Measurements from ENCODE around the gene OFD1. TPM values are rescaled to one million over a fixed set of nuclear protein-coding genes. Genes with fewer than 3 reads are reported as not detected.

OFD1 gene, protein sequence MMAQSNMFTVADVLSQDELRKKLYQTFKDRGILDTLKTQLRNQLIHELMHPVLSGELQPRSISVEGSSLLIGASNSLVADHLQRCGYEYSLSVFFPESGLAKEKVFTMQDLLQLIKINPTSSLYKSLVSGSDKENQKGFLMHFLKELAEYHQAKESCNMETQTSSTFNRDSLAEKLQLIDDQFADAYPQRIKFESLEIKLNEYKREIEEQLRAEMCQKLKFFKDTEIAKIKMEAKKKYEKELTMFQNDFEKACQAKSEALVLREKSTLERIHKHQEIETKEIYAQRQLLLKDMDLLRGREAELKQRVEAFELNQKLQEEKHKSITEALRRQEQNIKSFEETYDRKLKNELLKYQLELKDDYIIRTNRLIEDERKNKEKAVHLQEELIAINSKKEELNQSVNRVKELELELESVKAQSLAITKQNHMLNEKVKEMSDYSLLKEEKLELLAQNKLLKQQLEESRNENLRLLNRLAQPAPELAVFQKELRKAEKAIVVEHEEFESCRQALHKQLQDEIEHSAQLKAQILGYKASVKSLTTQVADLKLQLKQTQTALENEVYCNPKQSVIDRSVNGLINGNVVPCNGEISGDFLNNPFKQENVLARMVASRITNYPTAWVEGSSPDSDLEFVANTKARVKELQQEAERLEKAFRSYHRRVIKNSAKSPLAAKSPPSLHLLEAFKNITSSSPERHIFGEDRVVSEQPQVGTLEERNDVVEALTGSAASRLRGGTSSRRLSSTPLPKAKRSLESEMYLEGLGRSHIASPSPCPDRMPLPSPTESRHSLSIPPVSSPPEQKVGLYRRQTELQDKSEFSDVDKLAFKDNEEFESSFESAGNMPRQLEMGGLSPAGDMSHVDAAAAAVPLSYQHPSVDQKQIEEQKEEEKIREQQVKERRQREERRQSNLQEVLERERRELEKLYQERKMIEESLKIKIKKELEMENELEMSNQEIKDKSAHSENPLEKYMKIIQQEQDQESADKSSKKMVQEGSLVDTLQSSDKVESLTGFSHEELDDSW
- 10 to 100 TPM; 25.3 to 26.2 TPM for total RNA-seq

DNA sequence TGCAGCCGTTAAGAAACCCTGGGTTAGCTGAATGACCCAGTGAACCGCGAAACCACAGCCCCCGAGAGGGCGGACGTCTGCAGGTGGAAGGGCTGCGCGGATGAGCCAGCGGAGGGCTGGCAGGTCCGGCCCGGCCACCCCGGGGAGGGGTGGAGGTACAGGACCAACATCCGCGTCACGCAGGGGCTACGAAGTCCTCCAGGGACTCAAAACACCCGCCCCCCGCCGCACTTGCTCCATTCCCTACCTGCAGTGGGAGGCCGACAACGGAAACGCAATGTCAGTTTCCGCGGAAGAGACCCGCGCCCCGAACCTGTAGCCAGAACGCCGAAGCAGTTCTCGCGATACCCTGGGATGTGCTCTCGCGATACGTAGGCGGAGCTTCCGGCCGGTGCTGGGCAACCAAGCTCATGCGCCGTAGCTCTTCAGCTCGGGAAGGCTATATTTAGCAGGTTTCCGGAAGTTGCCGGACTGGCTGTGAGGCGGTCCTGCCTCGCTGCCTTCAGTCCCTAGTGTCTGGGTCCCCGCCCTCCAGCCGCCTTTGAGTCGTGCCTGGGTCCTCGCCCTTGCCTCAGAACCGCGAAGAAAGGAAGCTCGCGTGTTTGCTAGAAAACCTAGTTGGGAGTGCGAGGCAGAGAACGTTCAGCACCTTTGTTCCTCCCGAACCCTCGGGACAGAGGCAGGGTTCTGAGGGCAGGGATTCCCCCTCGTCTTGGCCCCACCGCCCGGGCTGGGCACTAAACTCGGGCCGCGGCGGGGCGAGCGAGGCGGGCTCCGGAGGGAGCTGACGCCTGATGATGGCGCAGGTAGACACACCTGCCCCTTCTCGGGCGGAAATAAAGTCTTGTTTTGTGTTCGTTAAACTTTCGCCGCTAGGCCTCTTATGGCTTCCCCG is at the start of gene OFD1, which contains the start of gene TRAPPC2:
OFD1 (plus strand) TSS at position 471 of the 895 bp plus-strand sequence; CDS start at position 795, 324 bp downstream.
TRAPPC2 (minus strand) TSS at position 343 of the 895 bp plus-strand sequence. CDS start 14,657 bp downstream, outside the sequence.
- H3K9me3 Mint-ChIP-seq = peaks cover 2% of the 10 kb centered on the region

DNA sequence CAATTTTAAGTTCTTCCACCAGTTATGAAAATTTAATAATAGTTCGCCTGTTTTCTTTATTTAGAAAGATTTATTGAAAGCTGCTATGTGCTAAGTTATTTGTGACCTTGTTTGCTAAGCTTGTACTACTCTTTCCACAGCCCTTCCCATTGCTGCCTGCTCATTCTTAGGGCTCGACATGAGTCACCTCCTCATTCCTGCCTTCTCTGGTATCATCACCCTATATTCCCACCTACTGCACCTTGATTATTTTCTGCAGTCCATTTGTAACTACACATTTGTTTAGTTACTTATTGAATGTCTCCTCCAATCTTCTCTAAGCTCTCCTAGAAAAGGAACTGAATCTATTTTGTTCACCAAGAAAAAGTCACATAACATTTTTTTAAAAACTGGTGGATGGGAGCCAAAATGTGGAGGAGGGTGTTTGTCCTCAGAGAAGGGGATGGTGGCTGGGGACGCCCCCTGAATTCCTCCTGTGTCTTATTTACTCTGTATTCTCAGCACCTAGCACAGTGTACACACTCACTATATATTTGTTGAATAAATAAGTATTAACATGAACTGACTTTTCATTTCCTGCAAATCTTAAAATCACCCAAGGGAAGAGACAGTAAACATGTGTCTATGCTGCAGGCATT is 49.3 kb upstream of the OFD1 start:
- intact Hi-C loops (cut with micrococcal nuclease) = loop anchor here (5.0 kb wide), 2 partner anchors 593 to 733 kb away; no protein-coding TSS in a partner anchor
- peaks cover 36% of the 10 kb centered on the region for H3K4me1 Mint-ChIP-seq (ENCODE audit: low read depth)
- H3K27ac Mint-ChIP-seq = no peak overlapping the region
- H3K9me3 Mint-ChIP-seq = no peaks in the 10 kb centered on the region
- no peak overlapping the region for H3K4me3 Mint-ChIP-seq
- no peak for DNase-seq
- H3K27me3 Mint-ChIP-seq (ENCODE audit: low read depth) = no peaks in the 10 kb centered on the region
- H3K36me3 Mint-ChIP-seq (ENCODE audit: low read depth) = peaks cover 6% of the 10 kb centered on the region
- CTCF ChIA-PET = no interaction called here

More for the DNA sequence above, at the start of gene OFD1, which contains the start of gene TRAPPC2:
- Mint-ChIP-seq H3K36me3 (ENCODE audit: low read depth) (peaks cover 29% of the 10 kb centered on the region), H3K4me1 (ENCODE audit: low read depth) (peaks cover 43% of the 10 kb centered on the region), H3K27ac (peak within 1 kb of the TSS; percentile 92), H3K4me3 (peak within 1 kb of the TSS; percentile 95), H3K27me3 (ENCODE audit: low read depth) (no peaks in the 10 kb centered on the region)
- DNase-seq = peak; percentile 92
- CTCF ChIA-PET = interaction anchor here (0.9 to 2.7 kb wide), 4 partner anchors 11 to 295 kb away, joined by 3 to 8 read pairs (median 4); partner anchors contain the start of gene GEMIN8
- intact Hi-C loops (cut with micrococcal nuclease) = loop anchor here (1.0 to 10.0 kb wide), 9 partner anchors 8 to 1601 kb away; partner anchors contain the start of genes FANCB, MOSPD2, PIGA and TCEANC

DNA sequence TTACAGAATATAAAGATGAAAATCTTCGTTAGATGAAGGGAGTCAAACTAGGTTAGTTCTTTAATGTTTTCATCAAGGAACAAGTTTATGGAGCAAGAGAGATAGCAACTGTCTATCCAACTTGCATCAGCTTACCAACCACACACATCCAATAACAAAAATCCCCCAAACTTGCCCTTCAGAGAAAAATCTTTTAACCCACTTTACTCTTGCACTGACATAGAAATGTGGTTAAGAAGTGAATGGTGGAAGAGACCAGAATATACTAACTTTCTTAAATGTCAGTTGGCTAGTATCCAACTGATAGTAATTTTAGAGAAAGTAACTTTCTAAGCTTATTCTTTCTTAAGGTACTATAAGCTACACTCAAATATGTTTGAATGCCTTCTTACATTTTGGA is 47.3 kb upstream of the OFD1 start:
- H3K36me3 Mint-ChIP-seq (ENCODE audit: low read depth) = peaks cover 8% of the 10 kb centered on the region
- peaks cover 50% of the 10 kb centered on the region for H3K4me1 Mint-ChIP-seq (ENCODE audit: low read depth)

DNA sequence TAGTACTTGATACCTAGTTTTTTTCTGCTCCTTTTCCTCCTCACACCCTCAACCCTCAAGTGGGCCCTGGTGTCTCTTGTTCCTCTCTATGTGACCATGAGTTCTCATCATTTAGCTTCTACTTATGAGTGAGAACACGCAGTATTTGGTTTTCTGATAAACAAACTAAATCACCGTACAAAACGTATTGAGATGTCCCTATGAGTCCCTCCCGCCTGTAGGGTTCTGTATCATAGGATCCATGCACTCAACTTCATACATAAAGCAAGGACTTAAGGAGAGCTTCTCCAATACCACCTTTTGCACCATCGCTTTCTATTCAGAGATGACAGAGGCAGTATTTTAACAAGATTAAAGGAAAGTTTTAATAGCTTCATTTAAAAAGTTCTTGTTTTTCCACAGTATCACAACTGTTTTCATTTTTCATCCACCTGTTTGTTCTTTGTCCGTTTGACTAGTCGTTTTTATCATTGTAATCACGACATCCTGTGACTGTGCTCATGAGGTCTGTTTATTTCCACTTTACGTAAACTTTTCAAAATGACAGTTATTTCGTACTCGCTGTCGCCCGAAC is 46.1 kb upstream of the OFD1 start:
- Mint-ChIP-seq H3K36me3 (ENCODE audit: low read depth) (peaks cover 6% of the 10 kb centered on the region), H3K27ac (peak overlapping the region; percentile 96), H3K9me3 (no peaks in the 10 kb centered on the region), H3K4me1 (ENCODE audit: low read depth) (peaks cover 62% of the 10 kb centered on the region), H3K4me3 (peak overlapping the region; percentile 82), H3K27me3 (ENCODE audit: low read depth) (no peaks in the 10 kb centered on the region)
- CTCF ChIA-PET = interaction anchor here (0.8 to 2.0 kb wide), 3 partner anchors 19 to 47 kb away, joined by 4 to 8 read pairs (median 5); partner anchors contain the start of genes OFD1 and TRAPPC2
- DNase-seq = no peak
- intact Hi-C loops (cut with micrococcal nuclease) = loop anchor here (1.0 to 5.0 kb wide), 7 partner anchors 19 to 1184 kb away; partner anchors contain the start of genes FANCB, MOSPD2, OFD1 and TCEANC

More for the DNA sequence above, 47.3 kb upstream of the OFD1 start:
- Mint-ChIP-seq H3K9me3 (no peaks in the 10 kb centered on the region), H3K27me3 (ENCODE audit: low read depth) (no peaks in the 10 kb centered on the region), H3K4me3 (no peak overlapping the region), H3K27ac (peak overlapping the region; percentile 96)
- CTCF ChIA-PET = interaction anchor here (0.7 to 2.0 kb wide), 3 partner anchors 18 to 48 kb away, joined by 3 to 8 read pairs (median 5); partner anchors contain the start of genes OFD1 and TRAPPC2
- no peak for DNase-seq
- intact Hi-C loops (cut with micrococcal nuclease) = loop anchor here (5.0 kb wide), 2 partner anchors 595 to 735 kb away; no protein-coding TSS in a partner anchor

DNA sequence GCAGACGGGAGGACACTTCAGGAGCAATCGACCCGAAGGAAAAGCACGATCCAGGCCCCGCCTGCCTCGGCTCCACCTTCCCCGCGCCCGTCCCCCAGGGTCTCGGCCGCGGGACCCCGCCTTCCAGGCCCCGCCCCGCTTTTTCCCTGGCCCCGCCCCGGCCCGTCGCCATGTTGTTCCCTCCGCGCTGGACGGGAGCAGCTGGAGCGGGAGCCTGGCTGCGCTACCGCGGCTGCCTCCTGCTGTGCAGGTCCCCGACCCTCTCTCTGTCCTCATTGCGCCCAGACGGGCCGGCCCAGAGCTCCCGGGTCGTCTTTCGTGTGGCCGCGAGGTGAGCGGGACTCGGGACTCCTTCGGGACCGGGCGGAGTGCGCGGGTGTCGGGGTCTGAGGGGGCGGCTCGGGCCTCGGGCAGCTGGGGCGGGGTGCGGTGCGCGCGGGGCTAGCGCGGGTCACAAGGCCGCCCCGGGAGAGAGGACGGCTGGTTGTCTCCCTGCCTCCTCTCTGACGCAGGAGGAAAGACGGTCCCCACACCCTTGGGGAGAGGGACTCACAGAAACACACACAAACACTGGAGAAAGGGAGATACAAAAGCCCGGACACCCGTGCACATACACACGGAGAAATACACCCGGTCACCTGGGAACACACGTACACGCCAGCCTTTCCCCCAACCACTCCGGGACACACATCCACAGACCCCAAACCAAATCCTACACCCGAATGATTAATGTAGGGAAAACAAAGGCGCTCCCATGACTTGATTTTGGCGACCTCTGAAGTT is 45.4 kb upstream of the OFD1 start, which contains the start of gene RAB9A:
RAB9A (plus strand) TSS at position 171 of the 783 bp plus-strand sequence. CDS start 19,619 bp downstream, outside the sequence.
- H3K4me3 Mint-ChIP-seq = peak within 1 kb of the TSS; percentile 82
- DNase-seq = peak; percentile 83
- CTCF ChIA-PET = interaction anchor here (1.8 to 2.0 kb wide), 2 partner anchors 20 to 46 kb away, joined by 5 to 8 read pairs; partner anchors contain the start of genes OFD1 and TRAPPC2
- H3K9me3 Mint-ChIP-seq = no peaks in the 10 kb centered on the region
- H3K4me1 Mint-ChIP-seq (ENCODE audit: low read depth) = peaks cover 65% of the 10 kb centered on the region
- intact Hi-C loops (cut with micrococcal nuclease) = loop anchor here (1.0 to 5.0 kb wide), 8 partner anchors 20 to 1184 kb away; partner anchors contain the start of genes FANCB, MOSPD2, OFD1 and TCEANC
- peaks cover 6% of the 10 kb centered on the region for H3K36me3 Mint-ChIP-seq (ENCODE audit: low read depth)
- peak within 1 kb of the TSS; percentile 96 for H3K27ac Mint-ChIP-seq
- no peaks in the 10 kb centered on the region for H3K27me3 Mint-ChIP-seq (ENCODE audit: low read depth)

DNA sequence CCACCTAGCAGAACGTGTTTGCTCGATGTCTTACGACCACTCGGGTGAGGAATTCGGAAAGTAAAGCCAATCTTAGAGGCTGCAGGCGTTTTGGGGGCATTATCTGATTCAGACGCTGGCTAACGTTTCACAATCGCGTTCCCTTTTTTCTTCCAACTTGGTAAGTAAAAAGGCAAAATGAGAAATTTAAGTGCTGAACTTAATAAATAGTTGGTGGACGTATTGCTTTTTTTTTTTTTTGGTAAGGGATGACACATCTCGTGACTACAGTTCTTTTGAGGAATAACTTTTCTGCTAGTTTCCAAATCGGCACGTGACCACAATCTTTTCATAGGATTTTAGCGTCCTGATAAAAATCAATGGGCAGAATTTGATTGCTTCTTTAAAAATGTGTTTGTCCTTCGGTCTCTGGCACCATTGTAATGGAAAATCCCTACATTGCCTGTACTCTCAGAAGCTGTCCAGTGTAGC is 44.8 kb upstream of the OFD1 start:
- peak overlapping the region; percentile 96 for H3K27ac Mint-ChIP-seq
- CTCF ChIA-PET = no interaction called here
- H3K4me3 Mint-ChIP-seq = peak overlapping the region; percentile 82
- H3K36me3 Mint-ChIP-seq (ENCODE audit: low read depth) = peaks cover 6% of the 10 kb centered on the region
- intact Hi-C loops (cut with micrococcal nuclease) = loop anchor here (1.0 to 5.0 kb wide), 5 partner anchors 53 to 1183 kb away; partner anchors contain the start of genes FANCB and MOSPD2
- peaks cover 68% of the 10 kb centered on the region for H3K4me1 Mint-ChIP-seq (ENCODE audit: low read depth)
- no peak for DNase-seq
- no peaks in the 10 kb centered on the region for H3K9me3 Mint-ChIP-seq
- no peaks in the 10 kb centered on the region for H3K27me3 Mint-ChIP-seq (ENCODE audit: low read depth)

DNA sequence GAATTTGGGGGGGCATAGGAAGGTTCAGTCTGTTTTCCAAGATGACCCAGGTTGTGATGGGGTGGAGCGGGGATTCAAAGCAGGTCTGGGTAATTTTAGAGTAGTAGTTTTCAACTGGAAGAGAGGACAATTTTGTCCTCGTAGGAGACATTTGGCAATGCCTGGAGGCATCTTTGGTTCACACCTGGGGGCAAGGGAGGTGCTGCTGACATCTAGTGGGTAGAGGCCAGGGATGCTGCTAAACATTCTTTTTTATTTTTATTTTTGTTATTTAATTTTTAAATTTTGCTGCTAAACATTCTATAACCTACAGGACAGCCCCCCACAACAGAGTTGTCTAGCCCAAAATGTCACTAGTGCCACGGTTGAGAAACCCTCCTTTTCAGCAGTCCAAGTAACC is 43.7 kb upstream of the OFD1 start:
- Mint-ChIP-seq H3K36me3 (ENCODE audit: low read depth) (peaks cover 8% of the 10 kb centered on the region), H3K27ac (peak overlapping the region; percentile 31), H3K27me3 (ENCODE audit: low read depth) (no peaks in the 10 kb centered on the region), H3K4me1 (ENCODE audit: low read depth) (peaks cover 69% of the 10 kb centered on the region), H3K4me3 (peak overlapping the region; percentile 82), H3K9me3 (no peaks in the 10 kb centered on the region)
- CTCF ChIA-PET = interaction anchor here (1.0 to 1.7 kb wide), 3 partner anchors 20 to 35 kb away, joined by 3 read pairs; no protein-coding TSS in a partner anchor
- DNase-seq = no peak
- intact Hi-C loops (cut with micrococcal nuclease) = loop anchor here (1.0 kb wide), 1 partner anchor 33 kb away; no protein-coding TSS in a partner anchor

DNA sequence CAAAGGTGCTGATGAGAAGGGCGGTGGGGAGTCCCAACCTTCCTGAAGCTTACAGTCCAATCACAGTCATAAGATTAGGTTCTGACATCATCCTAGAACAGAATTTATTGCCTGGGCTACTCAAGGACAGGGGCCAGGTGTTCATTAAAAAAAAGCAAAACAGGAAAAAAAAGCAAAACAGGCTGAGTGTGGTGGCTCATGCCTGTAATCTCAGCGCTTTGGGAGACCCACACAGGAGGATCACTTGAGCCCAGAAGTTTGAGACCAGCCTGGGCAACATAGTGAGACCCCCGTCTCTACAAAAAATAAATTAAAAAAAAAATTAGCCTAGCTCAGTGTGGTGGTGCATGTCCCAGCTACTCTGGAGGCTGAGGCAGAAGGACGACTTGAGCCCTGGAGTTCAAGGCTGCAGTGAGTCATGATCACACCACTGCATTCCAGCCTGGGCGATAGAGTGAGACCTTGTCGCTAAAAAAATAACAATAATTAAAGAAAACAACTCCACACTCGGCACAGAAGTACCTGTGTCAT is 42.6 kb upstream of the OFD1 start:
- CTCF ChIA-PET = interaction anchor here (1.1 to 1.7 kb wide), 2 partner anchors 36 to 48 kb away, joined by 3 to 4 read pairs; no protein-coding TSS in a partner anchor
- no peak overlapping the region for H3K27ac Mint-ChIP-seq

DNA sequence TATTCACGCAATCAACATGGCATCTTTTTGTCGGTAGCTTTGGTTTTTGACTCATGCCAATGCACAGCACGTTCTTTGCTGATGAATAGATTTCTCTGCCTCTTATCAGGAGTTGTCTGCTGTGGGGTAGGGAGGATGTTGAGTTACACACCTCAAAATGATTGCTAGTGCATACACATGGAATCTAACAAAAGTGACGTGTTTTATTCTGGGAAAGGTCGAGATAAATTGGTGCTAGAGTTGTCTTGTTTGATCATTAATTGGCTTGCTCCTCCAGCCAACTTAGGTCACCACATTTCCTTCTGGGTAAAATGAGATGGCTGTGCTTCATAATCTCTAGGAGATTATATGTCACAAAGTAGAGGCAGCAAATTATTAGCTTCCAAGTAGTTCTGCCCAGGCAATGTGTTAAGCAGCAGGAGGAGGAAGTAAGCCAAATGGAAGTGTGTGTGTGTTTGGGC is 41.7 kb upstream of the OFD1 start:
- H3K27me3 Mint-ChIP-seq (ENCODE audit: low read depth) = no peaks in the 10 kb centered on the region
- intact Hi-C loops (cut with micrococcal nuclease) = no loop called here
- H3K36me3 Mint-ChIP-seq (ENCODE audit: low read depth) = peaks cover 8% of the 10 kb centered on the region
- no peaks in the 10 kb centered on the region for H3K9me3 Mint-ChIP-seq
- no peak overlapping the region for H3K27ac Mint-ChIP-seq
- CTCF ChIA-PET = no interaction called here
- H3K4me1 Mint-ChIP-seq (ENCODE audit: low read depth) = peaks cover 74% of the 10 kb centered on the region
- DNase-seq = no peak
- H3K4me3 Mint-ChIP-seq = peak overlapping the region; percentile 12

More for the DNA sequence above, 42.6 kb upstream of the OFD1 start:
- Mint-ChIP-seq H3K4me3 (no peak overlapping the region), H3K9me3 (no peaks in the 10 kb centered on the region), H3K36me3 (ENCODE audit: low read depth) (peaks cover 8% of the 10 kb centered on the region), H3K4me1 (ENCODE audit: low read depth) (peaks cover 74% of the 10 kb centered on the region), H3K27me3 (ENCODE audit: low read depth) (no peaks in the 10 kb centered on the region)
- intact Hi-C loops (cut with micrococcal nuclease) = loop anchor here (1.0 kb wide), 1 partner anchor 34 kb away; no protein-coding TSS in a partner anchor
- DNase-seq = no peak
